ENCODE data around the gene RPS3.
"Not testable (repeated sequence)": the region's sequence is repeated elsewhere in the genome, so short reads cannot be mapped to it uniquely, and the experiment has no call there.

- TF ChIP-seq CTCF (optimal IDR thresholded peaks at IDR 0.05 in 1 of 3, IDR thresholded peaks at IDR 0.05 in 1 of 3, conservative IDR thresholded peaks at IDR 0.05 in 1 of 3; ENCODE audit: extremely low read depth in 1 of 3, insufficient read depth in 2 of 3, low read length in 3 of 3); EZH2 (IDR thresholded peaks at IDR 0.05; ENCODE audit: low read length): not testable (repeated sequence)
These were observed 37.0 kb upstream of the RPS3 start for GRCh38 chr11:75362285-75362684.
